Measurements from ENCODE around the gene UBN1. TPM values are rescaled to one million over a fixed set of nuclear protein-coding genes. Genes with fewer than 3 reads are reported as not detected.

The UBN1 gene
- total RNA-seq, 4 donors from 2014 or later, result 24.5 to 47.4 (median 29.2) TPM

- H3K9me3 ChIP-seq, result no peaks in the 10 kb centered on the region
- no peak overlapping the region for H3K4me3 ChIP-seq
- WGBS, 2 donors, result 95 to 96% methylated on average over 39 to 45 of the region's 45 CpGs
These were observed 37.9 kb downstream of the UBN1 start for GRCh38 chr16:4884972-4885874.

DNA sequence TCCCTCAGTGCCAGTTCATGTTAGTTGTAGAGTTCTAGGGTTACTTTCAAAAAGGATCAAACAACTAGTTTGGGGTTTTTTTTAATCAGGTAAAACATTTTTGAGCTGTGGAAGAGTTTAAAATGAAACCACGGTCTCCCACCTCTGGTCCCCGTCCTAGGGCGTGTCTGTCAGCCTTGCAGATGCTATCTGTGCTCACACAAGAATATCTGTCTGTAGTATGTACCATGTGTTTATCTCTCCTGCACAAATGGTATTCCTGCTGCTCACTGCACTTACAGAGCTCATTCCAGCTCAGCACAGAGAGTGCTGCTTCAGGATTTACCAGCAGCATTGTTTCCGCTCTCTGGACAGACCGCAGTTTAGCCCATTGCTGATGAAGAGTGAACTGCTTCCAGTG, 38.9 kb downstream of the UBN1 start:
- no peak for TF ChIP-seq CTCF (IDR thresholded peaks at IDR 0.05)
- TF ChIP-seq EP300 (IDR thresholded peaks at IDR 0.05), result no peak
- no peak for TF ChIP-seq POLR2A (IDR thresholded peaks at IDR 0.05)
- Histone ChIP-seq H3K9me3 (no peaks in the 10 kb centered on the region), H3K36me3 (peaks cover 0 to 97% (median 15%) of the 10 kb centered on the region in 3 donors), H3K4me3 (no peak overlapping the region), H3K27me3 (no peaks in the 10 kb centered on the region), H3K27ac (no peak overlapping the region), H3K4me1 (peaks cover 0 to 12% (median 0%) of the 10 kb centered on the region in 4 donors)
- WGBS, 2 donors, result 97 to 99% methylated on average over 5 of the region's 5 CpGs
- DNase-seq (ENCODE audit: low spot score in 2 of 2), result no peak

More at GRCh38 chr16:4884972-4885874, 37.9 kb downstream of the UBN1 start:
- H3K4me1 ChIP-seq, result peaks cover 0 to 12% (median 0%) of the 10 kb centered on the region in 4 donors
- no peak overlapping the region for H3K27ac ChIP-seq
- peaks cover 0 to 97% (median 15%) of the 10 kb centered on the region in 3 donors for H3K36me3 ChIP-seq
- TF ChIP-seq EP300 (IDR thresholded peaks at IDR 0.05), result no peak
- no peak for TF ChIP-seq CTCF (IDR thresholded peaks at IDR 0.05)
- TF ChIP-seq POLR2A (IDR thresholded peaks at IDR 0.05), result no peak
- DNase-seq (ENCODE audit: low spot score in 2 of 2), result no peak
- no peaks in the 10 kb centered on the region for H3K27me3 ChIP-seq

GRCh38 chr16:4888428-4889135, 41.3 kb downstream of the UBN1 start:
- peaks cover 0 to 96% (median 6%) of the 10 kb centered on the region in 3 donors for H3K36me3 ChIP-seq
- H3K27me3 ChIP-seq, result no peaks in the 10 kb centered on the region
- no peak for TF ChIP-seq POLR2A (IDR thresholded peaks at IDR 0.05)
- no peak for TF ChIP-seq CTCF (IDR thresholded peaks at IDR 0.05)
- no peak for TF ChIP-seq EP300 (IDR thresholded peaks at IDR 0.05)
- no peak overlapping the region for H3K27ac ChIP-seq
- WGBS, 2 donors, result 68 to 79% methylated on average over 9 of the region's 9 CpGs
- no peaks in the 10 kb centered on the region for H3K9me3 ChIP-seq
- H3K4me3 ChIP-seq, result no peak overlapping the region
- DNase-seq (ENCODE audit: low spot score in 2 of 2), result no peak
- peaks cover 0 to 15% (median 0%) of the 10 kb centered on the region in 4 donors for H3K4me1 ChIP-seq

- Histone ChIP-seq H3K4me1 (peaks cover 0 to 15% (median 0%) of the 10 kb centered on the region in 4 donors), H3K9me3 (no peaks in the 10 kb centered on the region), H3K4me3 (no peak overlapping the region), H3K27ac (no peak overlapping the region), H3K27me3 (no peaks in the 10 kb centered on the region), H3K36me3 (peaks cover 0 to 96% (median 0%) of the 10 kb centered on the region in 3 donors)
- DNase-seq (ENCODE audit: low spot score in 2 of 2), result no peak
- 63 to 71% methylated on average over 9 to 11 of the region's 11 CpGs for WGBS, 2 donors
- TF ChIP-seq EP300 (IDR thresholded peaks at IDR 0.05) (no peak), POLR2A (IDR thresholded peaks at IDR 0.05) (no peak), CTCF (IDR thresholded peaks at IDR 0.05) (no peak)
These were observed 42.7 kb downstream of the UBN1 start for GRCh38 chr16:4890026-4890425.

All from tibial nerve (tissue), 4 donors.